CD4-positive, CD25-positive, alpha-beta regulatory T cell (primary cell): ENCODE results near the gene TRIM24. TPM values are rescaled to one million over a fixed set of nuclear protein-coding genes. Genes with fewer than 3 reads are reported as not detected.

Source experiments
- ATAC-seq, 2 donors: fragments of 150-1000 bp; cut with Tn5 transposase; one replicate each; pipeline ENCODE4 v1.10.0; 2021; ENCODE audit warnings: low read depth in 2 of 2, moderate number of reproducible peaks in 2 of 2, moderate library complexity in 1 of 2
- DNase-seq, 3 donors: peaks; one replicate each; pipeline versions ENCODE4 v3.0.0 to v3.0.0-alpha.2; 2012 to 2022; ENCODE audit warnings: mixed read lengths in 1 of 3
- H3K27ac ChIP-seq: one replicate; pipeline ENCODE4 v1.7.0; 2013; ENCODE audit warnings: mild to moderate bottlenecking, low read length; ENCODE audit not compliant: insufficient read depth, poor library complexity, severe bottlenecking
- H3K27me3 ChIP-seq: one replicate; pipeline ENCODE4 v1.7.0; 2013; ENCODE audit warnings: low read length; ENCODE audit not compliant: control insufficient read depth, insufficient read depth
- H3K36me3 ChIP-seq: one replicate; pipeline ENCODE4 v1.7.0; 2013; ENCODE audit warnings: mild to moderate bottlenecking, low read length, moderate library complexity; ENCODE audit not compliant: control insufficient read depth, insufficient read depth
- H3K4me1 ChIP-seq: 2 replicates; pipeline ENCODE4 v1.7.0; 2013; ENCODE audit warnings: mild to moderate bottlenecking, low read length; ENCODE audit not compliant: insufficient read depth, control insufficient read depth, poor library complexity, severe bottlenecking
- H3K4me3 ChIP-seq: one replicate; pipeline ENCODE4 v1.7.0; 2013; ENCODE audit warnings: low read depth, mild to moderate bottlenecking, low read length, moderate library complexity
- H3K9me3 ChIP-seq, 2 experiments: 1 replicate in 1 of 2; 2 replicates in 1 of 2; pipeline ENCODE4 v1.7.0; 2013; ENCODE audit warnings: low read length in 2 of 2, mild to moderate bottlenecking in 1 of 2, moderate library complexity in 1 of 2; ENCODE audit not compliant: control insufficient read depth in 2 of 2
- H3K27ac Mint-ChIP-seq, 3 donors: one replicate each; pipeline ENCODE4 v1.8.0; 2020 to 2022; ENCODE audit warnings: mild to moderate bottlenecking in 3 of 3, mixed read lengths in 3 of 3, moderate library complexity in 2 of 3
- H3K27me3 Mint-ChIP-seq: one replicate; pipeline ENCODE4 v1.8.0; 2022; ENCODE audit warnings: mild to moderate bottlenecking, mixed read lengths
- H3K36me3 Mint-ChIP-seq: one replicate; pipeline ENCODE4 v1.8.0; 2020; ENCODE audit warnings: mixed read lengths
- H3K4me1 Mint-ChIP-seq, 4 donors: one replicate each; pipeline ENCODE4 v1.8.0; 2020 to 2022; ENCODE audit warnings: mixed read lengths in 4 of 4, mild to moderate bottlenecking in 1 of 4
- H3K4me3 Mint-ChIP-seq, 4 donors: one replicate each; pipeline ENCODE4 v1.8.0; 2020 to 2022; ENCODE audit warnings: mild to moderate bottlenecking in 4 of 4, mixed read lengths in 4 of 4, moderate library complexity in 3 of 4
- H3K9me3 Mint-ChIP-seq, 7 donors: one replicate each; pipeline ENCODE4 v1.8.0; 2020 to 2022; ENCODE audit warnings: mixed read lengths in 7 of 7, mild to moderate bottlenecking in 3 of 7, moderate library complexity in 2 of 7
- polyA plus RNA-seq, 4 donors: library from polyadenylated mRNA; unstranded; fragments of 300-500 nt; fragmentation: Illumina TruSeq; gene quantifications; one replicate each; pipeline ENCODE4 v1.2.3, GENCODE V29; 2021
- total RNA-seq: library from RNA; stranded (reverse); gene quantifications from one replicate; pipeline ENCODE4 v1.2.3, GENCODE V29; 2022

Gene TRIM24
- total and polyA plus RNA-seq, 5 donors from 2014 or later = 5.6 to 20.5 (median 7.8) TPM

DNA sequence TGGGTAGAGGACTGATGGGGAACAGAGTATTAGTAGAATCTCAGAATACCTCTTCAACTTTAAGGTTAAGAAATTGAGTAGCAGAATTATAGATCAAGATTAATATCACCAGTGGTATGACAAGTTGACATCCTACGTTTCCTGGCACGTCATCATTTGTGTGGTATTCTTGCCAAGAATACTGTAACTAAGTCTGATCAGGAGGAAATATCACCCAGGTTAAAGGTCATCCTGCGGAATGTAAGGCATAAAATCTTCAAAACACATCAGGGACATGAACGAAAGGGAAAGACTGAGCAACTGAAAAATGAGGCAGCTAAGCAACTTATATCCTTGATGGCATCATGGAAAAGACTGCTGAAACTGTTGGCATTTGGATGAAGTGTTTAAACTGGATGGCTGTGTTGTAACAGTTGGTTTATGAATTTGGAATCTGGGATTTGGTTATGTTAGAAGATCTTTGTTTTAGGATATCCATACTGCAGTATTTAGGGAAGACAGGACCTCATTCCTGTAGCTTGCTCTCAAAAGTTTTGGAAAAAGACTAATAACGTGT is 86.1 kb downstream of the TRIM24 start:
- DNase-seq (no peak), ATAC-seq (no peak)
- Histone ChIP-seq H3K4me3 (no peak overlapping the region), H3K9me3 (no peaks in the 10 kb centered on the region), H3K36me3 (peaks cover 30% of the 10 kb centered on the region), H3K27ac (no peak overlapping the region), H3K4me1 (no peaks in the 10 kb centered on the region), H3K27me3 (no peaks in the 10 kb centered on the region)
- peaks cover 0 to 10% (median 8%) of the 10 kb centered on the region in 4 donors for H3K4me1 Mint-ChIP-seq
- H3K27me3 Mint-ChIP-seq = no peaks in the 10 kb centered on the region
- no peak overlapping the region for H3K27ac Mint-ChIP-seq
- peaks cover 68% of the 10 kb centered on the region for H3K36me3 Mint-ChIP-seq
- H3K9me3 Mint-ChIP-seq = peaks cover 1 to 28% (median 6%) of the 10 kb centered on the region in 7 donors
- no peak overlapping the region for H3K4me3 Mint-ChIP-seq

DNA sequence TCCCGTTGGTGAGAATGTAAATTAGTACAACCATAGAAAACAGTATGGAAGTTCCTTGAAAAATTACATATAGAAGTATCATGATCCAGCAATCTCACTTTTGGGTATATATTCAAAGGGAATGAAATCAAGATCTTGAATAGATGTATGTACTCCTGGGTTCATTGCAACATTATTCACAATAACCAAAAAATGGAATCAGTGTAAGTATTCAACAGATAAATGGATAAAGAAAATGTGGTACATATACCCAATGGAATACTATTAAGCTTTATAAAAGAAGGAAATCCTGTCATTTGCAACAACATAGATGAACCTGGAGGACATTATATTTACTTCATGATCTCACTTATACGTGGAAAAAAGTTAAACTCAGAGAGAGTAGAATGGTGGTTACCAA is 86.8 kb downstream of the TRIM24 start:
- Histone ChIP-seq H3K9me3 (no peaks in the 10 kb centered on the region), H3K36me3 (peaks cover 33% of the 10 kb centered on the region), H3K4me3 (no peak overlapping the region), H3K4me1 (no peaks in the 10 kb centered on the region), H3K27ac (no peak overlapping the region), H3K27me3 (no peaks in the 10 kb centered on the region)
- H3K27ac Mint-ChIP-seq = no peak overlapping the region
- no peak for DNase-seq
- peaks cover 1 to 28% (median 6%) of the 10 kb centered on the region in 7 donors for H3K9me3 Mint-ChIP-seq
- peaks cover 0 to 10% (median 6%) of the 10 kb centered on the region in 4 donors for H3K4me1 Mint-ChIP-seq
- ATAC-seq = no peak
- peaks cover 67% of the 10 kb centered on the region for H3K36me3 Mint-ChIP-seq
- no peaks in the 10 kb centered on the region for H3K27me3 Mint-ChIP-seq
- H3K4me3 Mint-ChIP-seq = no peak overlapping the region

DNA sequence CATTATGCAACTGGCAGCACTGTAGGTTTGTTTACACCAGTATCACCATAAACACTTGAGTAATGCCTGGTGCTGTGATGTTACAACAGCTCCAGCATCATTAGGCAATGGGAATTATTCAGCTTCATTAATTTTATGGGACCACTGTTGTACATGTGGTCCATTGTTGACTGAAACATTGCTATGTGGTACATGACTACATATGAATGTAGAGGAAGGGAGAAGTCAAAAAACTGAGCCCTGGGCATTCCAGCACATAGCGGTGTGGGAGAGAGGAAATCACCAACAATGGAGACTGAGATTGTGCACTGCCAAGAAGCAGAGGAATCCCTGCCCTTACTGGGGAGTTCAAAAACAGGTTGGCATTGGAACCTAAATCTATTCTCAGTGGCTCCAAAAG is 89.0 kb downstream of the TRIM24 start:
- Histone ChIP-seq H3K4me1 (no peaks in the 10 kb centered on the region), H3K4me3 (no peak overlapping the region), H3K27ac (no peak overlapping the region), H3K36me3 (peaks cover 52% of the 10 kb centered on the region), H3K27me3 (no peaks in the 10 kb centered on the region), H3K9me3 (peaks cover 5 to 12% of the 10 kb centered on the region in 2 experiments)
- DNase-seq (no peak), ATAC-seq (no peak)
- Mint-ChIP-seq H3K9me3 (peaks cover 1 to 28% (median 9%) of the 10 kb centered on the region in 7 donors), H3K27ac (no peak overlapping the region), H3K27me3 (no peaks in the 10 kb centered on the region), H3K4me1 (peaks cover 0 to 5% (median 2%) of the 10 kb centered on the region in 4 donors), H3K4me3 (no peak overlapping the region), H3K36me3 (peaks cover 80% of the 10 kb centered on the region)

DNA sequence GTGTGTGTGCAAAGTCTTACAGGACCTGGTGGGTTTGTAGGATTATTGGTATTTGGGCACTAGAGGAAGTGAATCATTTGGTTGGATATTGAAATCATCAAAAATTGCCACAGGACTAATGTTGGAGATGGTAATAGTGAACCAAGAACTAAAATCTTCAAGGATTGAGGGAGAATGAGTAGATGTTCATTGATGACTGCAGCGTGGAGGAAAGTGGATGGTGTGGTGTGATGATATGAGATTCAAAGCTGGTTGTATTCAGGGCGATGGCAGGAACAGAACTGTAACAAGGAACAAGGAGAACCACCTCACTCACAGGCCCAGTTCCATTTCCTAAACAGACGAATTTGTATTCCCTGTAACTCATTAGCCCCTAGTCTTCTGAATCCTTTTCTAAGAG is 90.3 kb downstream of the TRIM24 start:
- no peak overlapping the region for H3K4me3 Mint-ChIP-seq
- H3K27me3 ChIP-seq = no peaks in the 10 kb centered on the region
- DNase-seq (no peak), ATAC-seq (no peak)
- H3K36me3 Mint-ChIP-seq = peaks cover 79% of the 10 kb centered on the region
- H3K27ac ChIP-seq = no peak overlapping the region
- H3K9me3 ChIP-seq = peaks cover 13 to 20% of the 10 kb centered on the region in 2 experiments
- H3K4me1 ChIP-seq = no peaks in the 10 kb centered on the region
- H3K4me1 Mint-ChIP-seq = peaks cover 0 to 5% (median under 1%) of the 10 kb centered on the region in 4 donors
- no peak overlapping the region for H3K27ac Mint-ChIP-seq
- no peaks in the 10 kb centered on the region for H3K27me3 Mint-ChIP-seq
- no peak overlapping the region for H3K4me3 ChIP-seq
- peaks cover 0 to 24% (median 9%) of the 10 kb centered on the region in 7 donors for H3K9me3 Mint-ChIP-seq
- H3K36me3 ChIP-seq = peaks cover 65% of the 10 kb centered on the region

DNA sequence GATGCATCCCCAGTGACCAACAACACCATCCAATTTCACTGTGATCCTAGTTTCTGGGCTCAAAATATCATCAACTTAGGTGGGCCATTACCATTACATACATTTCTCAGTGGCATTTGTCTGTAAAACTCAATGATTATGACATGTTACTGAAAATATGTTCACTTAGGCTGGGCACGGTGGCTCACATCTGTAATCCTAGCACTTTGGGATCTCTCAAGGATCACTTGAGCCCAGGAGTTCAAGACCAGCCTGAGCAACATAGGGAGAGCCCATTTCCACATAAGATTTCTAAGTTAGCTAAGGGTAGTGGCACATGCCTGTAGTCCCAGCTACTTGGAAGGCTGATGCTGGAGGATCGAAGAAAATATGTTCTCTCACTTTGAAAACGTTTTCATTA is 91.0 kb downstream of the TRIM24 start:
- peaks cover 67% of the 10 kb centered on the region for H3K36me3 ChIP-seq
- H3K4me3 ChIP-seq = no peak overlapping the region
- Mint-ChIP-seq H3K4me3 (no peak overlapping the region), H3K27ac (no peak overlapping the region), H3K9me3 (peaks cover 0 to 18% (median 12%) of the 10 kb centered on the region in 7 donors), H3K27me3 (no peaks in the 10 kb centered on the region), H3K36me3 (peaks cover 77% of the 10 kb centered on the region), H3K4me1 (peaks cover 0 to 2% (median 0%) of the 10 kb centered on the region in 4 donors)
- H3K9me3 ChIP-seq = peaks cover 19 to 26% of the 10 kb centered on the region in 2 experiments
- no peaks in the 10 kb centered on the region for H3K4me1 ChIP-seq
- no peak overlapping the region for H3K27ac ChIP-seq
- DNase-seq (no peak), ATAC-seq (no peak)
- no peaks in the 10 kb centered on the region for H3K27me3 ChIP-seq

DNA sequence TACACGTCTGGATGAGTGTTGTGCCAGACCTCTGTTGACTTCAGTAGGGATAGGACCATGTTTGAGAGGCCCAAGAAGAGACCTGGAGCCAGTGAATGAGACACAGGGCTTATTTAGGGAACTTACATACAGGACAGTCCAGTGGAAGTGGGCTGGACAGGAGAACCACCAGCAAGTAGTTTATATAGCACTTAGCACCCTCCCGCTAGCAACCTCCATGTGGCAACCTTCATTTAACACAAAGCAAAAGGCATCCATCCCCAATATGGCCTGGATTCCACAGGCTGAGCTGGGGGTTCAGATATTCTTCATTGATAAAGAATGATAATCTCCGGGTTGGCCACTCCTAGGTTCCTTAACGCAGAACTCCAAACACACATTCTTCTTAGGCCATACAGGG is 93.7 kb downstream of the TRIM24 start:
- Mint-ChIP-seq H3K4me3 (no peak overlapping the region), H3K27ac (no peak overlapping the region), H3K36me3 (peaks cover 87% of the 10 kb centered on the region), H3K4me1 (no peaks in the 10 kb centered on the region), H3K9me3 (peaks cover 2 to 40% (median 17%) of the 10 kb centered on the region in 7 donors), H3K27me3 (peaks cover 4% of the 10 kb centered on the region)
- H3K27ac ChIP-seq = no peak overlapping the region
- DNase-seq (no peak), ATAC-seq (no peak)
- H3K36me3 ChIP-seq = peaks cover 87% of the 10 kb centered on the region
- H3K9me3 ChIP-seq = peaks cover 46 to 53% of the 10 kb centered on the region in 2 experiments
- no peaks in the 10 kb centered on the region for H3K4me1 ChIP-seq
- no peaks in the 10 kb centered on the region for H3K27me3 ChIP-seq
- no peak overlapping the region for H3K4me3 ChIP-seq

DNA sequence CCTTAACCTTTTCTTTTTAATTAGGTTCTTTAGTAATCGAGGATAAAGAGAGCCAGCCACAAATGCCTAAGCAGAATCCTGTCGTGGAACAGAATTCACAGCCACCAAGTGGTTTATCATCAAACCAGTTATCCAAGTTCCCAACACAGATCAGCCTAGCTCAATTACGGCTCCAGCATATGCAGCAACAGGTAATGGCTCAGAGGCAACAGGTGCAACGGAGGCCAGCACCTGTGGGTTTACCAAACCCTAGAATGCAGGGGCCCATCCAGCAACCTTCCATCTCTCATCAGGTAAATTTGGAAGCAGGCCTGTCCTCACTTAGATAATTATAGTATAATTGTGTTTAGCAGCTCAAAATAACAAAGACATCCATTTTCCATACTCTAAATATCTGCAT is 94.6 kb downstream of the TRIM24 start:
- H3K4me1 ChIP-seq = no peaks in the 10 kb centered on the region
- no peaks in the 10 kb centered on the region for H3K27me3 ChIP-seq
- no peak overlapping the region for H3K4me3 Mint-ChIP-seq
- DNase-seq = no peak
- H3K27me3 Mint-ChIP-seq = peaks cover 4% of the 10 kb centered on the region
- H3K4me1 Mint-ChIP-seq = no peaks in the 10 kb centered on the region
- H3K27ac ChIP-seq = no peak overlapping the region
- peaks cover 94% of the 10 kb centered on the region for H3K36me3 ChIP-seq
- no peak overlapping the region for H3K4me3 ChIP-seq
- no peak for ATAC-seq
- H3K9me3 ChIP-seq = peaks cover 54% of the 10 kb centered on the region in 2 experiments
- peaks cover 92% of the 10 kb centered on the region for H3K36me3 Mint-ChIP-seq
- H3K9me3 Mint-ChIP-seq = peaks cover 2 to 44% (median 18%) of the 10 kb centered on the region in 7 donors
- no peak overlapping the region for H3K27ac Mint-ChIP-seq

DNA sequence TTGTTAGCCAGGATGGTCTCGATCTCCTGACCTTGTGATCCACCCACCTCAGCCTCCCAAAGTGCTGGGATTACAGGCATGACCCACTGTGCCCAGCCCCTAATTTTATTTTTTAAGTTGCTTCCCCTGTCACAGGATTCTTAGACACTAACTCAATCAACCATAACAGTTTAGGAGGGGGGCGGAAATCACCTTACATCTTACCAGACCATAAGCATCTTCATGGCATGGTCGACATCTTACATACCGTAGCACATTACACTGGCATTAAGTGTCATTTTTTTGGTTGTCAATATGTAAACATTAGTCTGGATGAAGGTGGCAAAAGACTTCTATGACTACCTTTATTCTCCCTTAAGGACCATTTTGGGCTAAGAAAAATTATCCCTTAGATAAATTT is 95.6 kb downstream of the TRIM24 start:
- no peaks in the 10 kb centered on the region for H3K4me1 Mint-ChIP-seq
- Histone ChIP-seq H3K9me3 (peaks cover 58 to 61% of the 10 kb centered on the region in 2 experiments), H3K27ac (no peak overlapping the region), H3K36me3 (peaks cover 95% of the 10 kb centered on the region), H3K27me3 (no peaks in the 10 kb centered on the region), H3K4me1 (no peaks in the 10 kb centered on the region), H3K4me3 (no peak overlapping the region)
- DNase-seq = no peak
- peaks cover 0 to 44% (median 23%) of the 10 kb centered on the region in 7 donors for H3K9me3 Mint-ChIP-seq
- H3K27me3 Mint-ChIP-seq = peaks cover 4% of the 10 kb centered on the region
- ATAC-seq = no peak
- H3K4me3 Mint-ChIP-seq = no peak overlapping the region
- H3K27ac Mint-ChIP-seq = no peak overlapping the region
- H3K36me3 Mint-ChIP-seq = peaks cover 92% of the 10 kb centered on the region
